ENCODE data around the gene PRM1. TPM values are rescaled to one million over a fixed set of nuclear protein-coding genes. Genes with fewer than 3 reads are reported as not detected.
A peak's percentile ranks its signal among the peaks of the same experiment; 100 is the strongest.

Gene PRM1
- total and polyA plus RNA-seq, 2 of the 13 experiments (the other 11 are each of a cell fraction or from before 2014, with no cell fraction given) = not detected

DNA sequence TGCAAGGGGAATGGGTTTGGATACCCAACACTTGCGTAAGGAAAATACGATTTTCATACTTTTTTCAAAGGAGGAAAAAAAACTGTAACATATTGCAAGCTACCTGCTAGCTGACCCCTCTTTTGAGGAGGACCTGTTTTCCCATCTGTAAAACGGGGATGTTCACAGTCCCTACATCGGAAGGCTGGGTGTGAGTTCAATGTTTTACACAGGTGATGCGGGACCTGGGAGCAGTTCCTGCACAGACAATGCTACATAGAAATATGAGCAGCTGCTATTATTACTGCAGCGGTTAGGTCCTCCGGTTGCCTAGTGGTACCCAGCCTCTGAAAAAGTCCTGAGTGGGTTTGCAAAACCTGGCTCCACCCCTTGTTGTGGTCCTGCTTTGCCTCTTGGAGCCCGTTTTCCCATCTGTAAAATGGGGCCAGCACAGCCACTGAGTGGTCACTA, 28.6 kb downstream of the PRM1 start (continued):
- TF ChIP-seq NFKBIZ (CRISPR knock-in tag; IDR thresholded peaks at IDR 0.05) (no peak), ZNF33B (CRISPR knock-in tag; IDR thresholded peaks at IDR 0.05) (no peak), ZNF260 (CRISPR knock-in tag; IDR thresholded peaks at IDR 0.05; ENCODE audit: borderline replicate concordance, low read depth) (no peak), ZNF468 (CRISPR knock-in tag; IDR thresholded peaks at IDR 0.05) (no peak), GTF3A (CRISPR knock-in tag; conservative IDR thresholded peaks at IDR 0.05) (no peak), IKZF4 (CRISPR knock-in tag; IDR thresholded peaks at IDR 0.05; ENCODE audit: borderline replicate concordance, low read depth, not compliant biosample characterization) (no peak), HNF1A (IDR thresholded peaks at IDR 0.05; ENCODE audit: low read depth) (no peak), HNF1A (CRISPR knock-in tag; IDR thresholded peaks at IDR 0.05; ENCODE audit: borderline replicate concordance) (no peak), GMEB2 (CRISPR knock-in tag; IDR thresholded peaks at IDR 0.05; ENCODE audit: low read depth) (no peak), HOMEZ (CRISPR knock-in tag; IDR thresholded peaks at IDR 0.05; ENCODE audit: low read depth) (no peak), ZC3H4 (CRISPR knock-in tag; IDR thresholded peaks at IDR 0.05; ENCODE audit: borderline replicate concordance) (no peak), GLMP (CRISPR knock-in tag; IDR thresholded peaks at IDR 0.05; ENCODE audit: borderline replicate concordance) (0 out of 2 replicates have a peak, but pooled peaks have one; percentile 57), SRY (CRISPR knock-in tag; IDR thresholded peaks at IDR 0.05) (no peak)
- TF ChIP-seq, protein P1, sequence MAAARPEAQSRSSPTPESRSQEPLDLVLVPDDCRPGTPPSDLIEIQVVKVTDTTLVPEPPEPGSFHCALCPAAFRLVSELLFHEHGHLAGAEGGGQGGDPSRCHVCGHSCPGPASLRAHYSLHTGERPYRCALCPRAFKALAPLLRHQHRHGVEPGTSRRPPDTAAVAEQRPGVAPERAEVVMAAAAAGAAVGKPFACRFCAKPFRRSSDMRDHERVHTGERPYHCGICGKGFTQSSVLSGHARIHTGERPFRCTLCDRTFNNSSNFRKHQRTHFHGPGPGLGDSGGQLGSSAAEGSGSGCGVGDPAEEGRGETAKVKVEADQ (CRISPR knock-in tag; IDR thresholded peaks at IDR 0.05; ENCODE audit: borderline replicate concordance) = no peak
- TF ChIP-seq, protein P2, sequence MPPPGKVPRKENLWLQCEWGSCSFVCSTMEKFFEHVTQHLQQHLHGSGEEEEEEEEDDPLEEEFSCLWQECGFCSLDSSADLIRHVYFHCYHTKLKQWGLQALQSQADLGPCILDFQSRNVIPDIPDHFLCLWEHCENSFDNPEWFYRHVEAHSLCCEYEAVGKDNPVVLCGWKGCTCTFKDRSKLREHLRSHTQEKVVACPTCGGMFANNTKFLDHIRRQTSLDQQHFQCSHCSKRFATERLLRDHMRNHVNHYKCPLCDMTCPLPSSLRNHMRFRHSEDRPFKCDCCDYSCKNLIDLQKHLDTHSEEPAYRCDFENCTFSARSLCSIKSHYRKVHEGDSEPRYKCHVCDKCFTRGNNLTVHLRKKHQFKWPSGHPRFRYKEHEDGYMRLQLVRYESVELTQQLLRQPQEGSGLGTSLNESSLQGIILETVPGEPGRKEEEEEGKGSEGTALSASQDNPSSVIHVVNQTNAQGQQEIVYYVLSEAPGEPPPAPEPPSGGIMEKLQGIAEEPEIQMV (CRISPR knock-in tag; IDR thresholded peaks at IDR 0.05; ENCODE audit: low read depth) = 0 out of 2 replicates have a peak, but pooled peaks have one; percentile 5
- TF ChIP-seq, protein P3, sequence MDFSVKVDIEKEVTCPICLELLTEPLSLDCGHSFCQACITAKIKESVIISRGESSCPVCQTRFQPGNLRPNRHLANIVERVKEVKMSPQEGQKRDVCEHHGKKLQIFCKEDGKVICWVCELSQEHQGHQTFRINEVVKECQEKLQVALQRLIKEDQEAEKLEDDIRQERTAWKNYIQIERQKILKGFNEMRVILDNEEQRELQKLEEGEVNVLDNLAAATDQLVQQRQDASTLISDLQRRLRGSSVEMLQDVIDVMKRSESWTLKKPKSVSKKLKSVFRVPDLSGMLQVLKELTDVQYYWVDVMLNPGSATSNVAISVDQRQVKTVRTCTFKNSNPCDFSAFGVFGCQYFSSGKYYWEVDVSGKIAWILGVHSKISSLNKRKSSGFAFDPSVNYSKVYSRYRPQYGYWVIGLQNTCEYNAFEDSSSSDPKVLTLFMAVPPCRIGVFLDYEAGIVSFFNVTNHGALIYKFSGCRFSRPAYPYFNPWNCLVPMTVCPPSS (IDR thresholded peaks at IDR 0.05) = no peak
- TF ChIP-seq, protein P4, sequence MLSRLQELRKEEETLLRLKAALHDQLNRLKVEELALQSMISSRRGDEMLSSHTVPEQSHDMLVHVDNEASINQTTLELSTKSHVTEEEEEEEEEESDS (CRISPR knock-in tag; IDR thresholded peaks at IDR 0.05; ENCODE audit: borderline replicate concordance) = no peak
